HEK293 (cell line): Measurements from ENCODE around the gene BPHL.
"Not testable (repeated sequence)": the region's sequence is repeated elsewhere in the genome, so short reads cannot be mapped to it uniquely, and the experiment has no call there.

Experiments
- CTCF ChIA-PET: fragments of 350-600 bp; formaldehyde crosslinking; extraction: SDS; loops from one replicate; lab custom pipeline; 2021; ENCODE audit warnings: antibody characterized with exemption; lab: Yijun Ruan, JAX
- POLR2A ChIA-PET: fragments of 300-600 bp; formaldehyde crosslinking; extraction: SDS; loops from one replicate; lab custom pipeline; 2020; ENCODE audit warnings: antibody characterized with exemption, inconsistent platforms; lab: Yijun Ruan, JAX
- H3K27ac ChIP-seq: fragments of 200-500 bp; sonication (Bioruptor generic); 2 replicates; pipeline ENCODE4 v1.5.1; 2014; ENCODE audit warnings: low read depth, low read length, control low read depth, inconsistent platforms; ENCODE audit errors: extremely low read depth
- H3K36me3 ChIP-seq, 2 experiments: fragments of 200-500 bp in 1 of 2; sonication (Bioruptor generic) in 1 of 2; 1 replicate in 1 of 2; 2 replicates in 1 of 2; pipeline ENCODE4 v1.5.1; 2014 to 2017; ENCODE audit warnings: inconsistent platforms in 2 of 2, low read length in 2 of 2; ENCODE audit not compliant: control insufficient read depth in 2 of 2, insufficient read depth in 1 of 2
- H3K4me1 ChIP-seq: fragments of 200-500 bp; sonication (Bioruptor generic); 2 replicates; pipeline ENCODE4 v1.5.1; 2014; ENCODE audit warnings: mild to moderate bottlenecking, low read length, inconsistent platforms; ENCODE audit not compliant: control insufficient read depth, insufficient read depth
- H3K4me3 ChIP-seq: 2 replicates; pipeline ENCODE4 v1.5.1; 2011; ENCODE audit warnings: low read depth, mild to moderate bottlenecking, control low read depth, low read length, moderate library complexity
- H3K9me3 ChIP-seq: fragments of 200-500 bp; sonication (Bioruptor generic); 2 replicates; pipeline ENCODE4 v1.5.1; 2014; ENCODE audit warnings: low read depth, low read length, inconsistent platforms; ENCODE audit not compliant: control insufficient read depth, insufficient read depth
- EGR2 ChIP-seq: fragments of 450-650 bp; formaldehyde crosslinking; IDR thresholded peaks from 2 replicates; pipeline ENCODE4 v1.5.1; 2016; ENCODE audit warnings: low read depth, missing biosample characterization, missing genetic modification characterization
- GFI1B ChIP-seq: fragments of 450-650 bp; formaldehyde crosslinking; IDR thresholded peaks from 2 replicates; pipeline ENCODE4 v1.5.1; 2016; ENCODE audit warnings: missing biosample characterization, missing genetic modification characterization
- HOXD13 ChIP-seq: sonication (generic); formaldehyde crosslinking; IDR thresholded peaks from 2 replicates; pipeline ENCODE4 v1.8.0; 2022; ENCODE audit warnings: missing genetic modification reagents, borderline replicate concordance
- INSM2 ChIP-seq: fragments of 450-650 bp; formaldehyde crosslinking; IDR thresholded peaks from 2 replicates; pipeline ENCODE4 v1.5.1; 2016; ENCODE audit warnings: missing biosample characterization, missing genetic modification characterization
- OSR2 ChIP-seq: fragments of 450-650 bp; formaldehyde crosslinking; IDR thresholded peaks from 2 replicates; pipeline ENCODE4 v1.5.1; 2016; ENCODE audit warnings: missing biosample characterization, missing genetic modification characterization
- ZBTB26 ChIP-seq: fragments of 450-650 bp; formaldehyde crosslinking; optimal IDR thresholded peaks from 2 replicates; pipeline ENCODE3; 2016; ENCODE audit warnings: missing biosample characterization, mild to moderate bottlenecking, missing genetic modification characterization
- ZNF140 ChIP-seq: fragments of 450-650 bp; formaldehyde crosslinking; IDR thresholded peaks from 2 replicates; pipeline ENCODE4 v1.5.1; 2016; ENCODE audit warnings: missing biosample characterization, missing genetic modification characterization
- ZNF146 ChIP-seq: fragments of 450-650 bp; formaldehyde crosslinking; IDR thresholded peaks from 2 replicates; pipeline ENCODE4 v1.5.1; 2016; ENCODE audit warnings: missing biosample characterization, missing genetic modification characterization
- ZNF239 ChIP-seq: fragments of 450-650 bp; formaldehyde crosslinking; IDR thresholded peaks from 2 replicates; pipeline ENCODE4 v1.5.1; 2016; ENCODE audit warnings: missing biosample characterization, missing genetic modification characterization
- ZNF324 ChIP-seq: fragments of 450-650 bp; formaldehyde crosslinking; IDR thresholded peaks from 2 replicates; pipeline ENCODE4 v1.5.1; 2016; ENCODE audit warnings: missing biosample characterization, missing genetic modification characterization
- ZNF366 ChIP-seq: fragments of 450-650 bp; formaldehyde crosslinking; conservative IDR thresholded peaks from 2 replicates; pipeline ENCODE4 v1.5.1; 2016; ENCODE audit warnings: missing biosample characterization, missing genetic modification characterization
- ZNF398 ChIP-seq: fragments of 450-650 bp; formaldehyde crosslinking; IDR thresholded peaks from 2 replicates; pipeline ENCODE4 v1.5.1; 2017; ENCODE audit warnings: missing biosample characterization, missing genetic modification characterization
- ZNF404 ChIP-seq: fragments of 450-650 bp; formaldehyde crosslinking; IDR thresholded peaks from 2 replicates; pipeline ENCODE4 v1.5.1; 2017; ENCODE audit warnings: missing biosample characterization, missing genetic modification characterization
- ZNF426 ChIP-seq: fragments of 450-650 bp; formaldehyde crosslinking; IDR thresholded peaks from 2 replicates; pipeline ENCODE4 v1.5.1; 2017; ENCODE audit warnings: missing biosample characterization, missing genetic modification characterization, mild to moderate bottlenecking, inconsistent platforms, moderate library complexity
- ZNF501 ChIP-seq: fragments of 450-650 bp; formaldehyde crosslinking; IDR thresholded peaks from 2 replicates; pipeline ENCODE4 v1.5.1; 2016; ENCODE audit warnings: missing biosample characterization, missing genetic modification characterization
- ZNF549 ChIP-seq: fragments of 450-650 bp; IDR thresholded peaks from 2 replicates; pipeline ENCODE4 v1.5.1; 2018; ENCODE audit warnings: missing biosample characterization, missing genetic modification characterization, mild to moderate bottlenecking, inconsistent platforms, moderate library complexity
- ZNF555 ChIP-seq: fragments of 450-650 bp; formaldehyde crosslinking; conservative IDR thresholded peaks from 2 replicates; pipeline ENCODE4 v1.5.1; 2017; ENCODE audit warnings: missing biosample characterization, mild to moderate bottlenecking, missing genetic modification characterization, inconsistent platforms
- ZNF639 ChIP-seq: fragments of 450-650 bp; formaldehyde crosslinking; IDR thresholded peaks from 2 replicates; pipeline ENCODE4 v1.5.1; 2016; ENCODE audit warnings: missing biosample characterization, missing genetic modification characterization
- ZNF777 ChIP-seq: fragments of 450-650 bp; formaldehyde crosslinking; IDR thresholded peaks from 2 replicates; pipeline ENCODE4 v1.5.1; 2017; ENCODE audit warnings: missing biosample characterization, missing genetic modification characterization, borderline replicate concordance
- ZNF843 ChIP-seq: fragments of 450-650 bp; formaldehyde crosslinking; IDR thresholded peaks from 2 replicates; pipeline ENCODE4 v1.5.1; 2016; ENCODE audit warnings: missing biosample characterization, missing genetic modification characterization
- TF ChIP-seq, protein P1 (sequence below): fragments of 450-650 bp; formaldehyde crosslinking; IDR thresholded peaks from 2 replicates; pipeline ENCODE4 v1.5.1; 2016; ENCODE audit warnings: missing biosample characterization, missing genetic modification characterization, borderline replicate concordance

BPHL gene

GRCh38 chr6:3186974-3187382 is 68.5 kb downstream of the BPHL start (continued):
- TF ChIP-seq, protein P1, sequence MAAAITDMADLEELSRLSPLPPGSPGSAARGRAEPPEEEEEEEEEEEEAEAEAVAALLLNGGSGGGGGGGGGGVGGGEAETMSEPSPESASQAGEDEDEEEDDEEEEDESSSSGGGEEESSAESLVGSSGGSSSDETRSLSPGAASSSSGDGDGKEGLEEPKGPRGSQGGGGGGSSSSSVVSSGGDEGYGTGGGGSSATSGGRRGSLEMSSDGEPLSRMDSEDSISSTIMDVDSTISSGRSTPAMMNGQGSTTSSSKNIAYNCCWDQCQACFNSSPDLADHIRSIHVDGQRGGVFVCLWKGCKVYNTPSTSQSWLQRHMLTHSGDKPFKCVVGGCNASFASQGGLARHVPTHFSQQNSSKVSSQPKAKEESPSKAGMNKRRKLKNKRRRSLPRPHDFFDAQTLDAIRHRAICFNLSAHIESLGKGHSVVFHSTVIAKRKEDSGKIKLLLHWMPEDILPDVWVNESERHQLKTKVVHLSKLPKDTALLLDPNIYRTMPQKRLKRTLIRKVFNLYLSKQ (tag by site-specific recombination): no peak
- no peak for TF ChIP-seq ZNF549 (tag by site-specific recombination)
- no peak for TF ChIP-seq ZNF366 (tag by site-specific recombination)
- no peak for TF ChIP-seq ZNF398 (tag by site-specific recombination)
- no peak for TF ChIP-seq OSR2 (tag by site-specific recombination)
- TF ChIP-seq GFI1B (tag by site-specific recombination): no peak

DNA sequence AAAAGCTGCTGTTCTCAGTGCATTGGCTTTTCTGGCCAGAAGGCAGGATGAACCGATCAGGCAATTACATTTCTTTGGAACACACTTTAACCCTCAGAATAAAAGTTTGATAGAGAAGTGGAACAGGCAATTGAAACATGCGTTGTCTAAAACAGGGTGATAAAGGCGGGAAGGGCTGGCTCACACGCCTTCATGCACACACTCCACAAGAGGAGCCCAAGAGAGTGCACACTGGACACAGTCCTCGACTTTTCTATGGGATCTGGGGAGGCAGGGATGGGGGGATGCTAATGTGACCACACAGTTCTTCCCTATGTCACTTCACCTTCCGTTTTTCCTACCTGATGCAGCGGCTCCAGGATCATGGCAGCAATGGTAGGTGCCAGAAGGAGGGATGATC is 69.8 kb downstream of the BPHL start:
- H3K27ac ChIP-seq: no peak overlapping the region
- H3K4me1 ChIP-seq: no peaks in the 10 kb centered on the region
- no peak overlapping the region for H3K4me3 ChIP-seq
- H3K9me3 ChIP-seq: no peaks in the 10 kb centered on the region
- ChIA-PET CTCF (interaction anchor here (0.7 kb wide), 1 partner anchor 12 kb away, joined by 3 read pairs; no protein-coding TSS in a partner anchor), POLR2A (interaction anchor here (1.2 to 1.3 kb wide), 2 partner anchors 11 to 59 kb away, joined by 3 read pairs; no protein-coding TSS in a partner anchor)
- TF ChIP-seq EGR2 (tag by site-specific recombination) (no peak), ZNF843 (tag by site-specific recombination) (no peak), ZNF404 (tag by site-specific recombination) (no peak), ZNF146 (tag by site-specific recombination) (no peak), ZNF777 (tag by site-specific recombination) (no peak), HOXD13 (no peak), ZNF324 (tag by site-specific recombination) (no peak), ZNF426 (tag by site-specific recombination) (no peak), ZNF239 (tag by site-specific recombination) (no peak), ZNF140 (tag by site-specific recombination) (no peak), ZNF501 (tag by site-specific recombination) (no peak), ZNF639 (tag by site-specific recombination) (no peak), ZBTB26 (no peak), ZNF555 (tag by site-specific recombination) (no peak), INSM2 (tag by site-specific recombination) (no peak)
- no peaks in the 10 kb centered on the region for H3K36me3 ChIP-seq

- not testable (repeated sequence) for H3K36me3 ChIP-seq, H3K4me3 ChIP-seq, H3K27ac ChIP-seq, H3K9me3 ChIP-seq, H3K4me1 ChIP-seq
- POLR2A ChIA-PET: interaction anchor here (0.5 to 1.2 kb wide), 2 partner anchors 31 to 58 kb away, joined by 3 to 4 read pairs; no protein-coding TSS in a partner anchor
- CTCF ChIA-PET: interaction anchor here (1.4 kb wide), 1 partner anchor 62 kb away, joined by 6 read pairs; no protein-coding TSS in a partner anchor
Measured at GRCh38 chr6:3189192-3189591, 70.7 kb downstream of the BPHL start.
